NCI-H69 (cell line): ENCODE measurements around the gene TECPR1.
"Not testable (repeated sequence)": the region's sequence is repeated elsewhere in the genome, so short reads cannot be mapped to it uniquely, and the experiment has no call there.

Experiments used
- DNase-seq: peaks from one replicate; lab custom pipeline; 2025; lab: John Stamatoyannopoulos, UW

Gene TECPR1

GRCh38 chr7:98227939-98228338 lies 24.1 kb downstream of the TECPR1 start:
- no peak for DNase-seq

DNA sequence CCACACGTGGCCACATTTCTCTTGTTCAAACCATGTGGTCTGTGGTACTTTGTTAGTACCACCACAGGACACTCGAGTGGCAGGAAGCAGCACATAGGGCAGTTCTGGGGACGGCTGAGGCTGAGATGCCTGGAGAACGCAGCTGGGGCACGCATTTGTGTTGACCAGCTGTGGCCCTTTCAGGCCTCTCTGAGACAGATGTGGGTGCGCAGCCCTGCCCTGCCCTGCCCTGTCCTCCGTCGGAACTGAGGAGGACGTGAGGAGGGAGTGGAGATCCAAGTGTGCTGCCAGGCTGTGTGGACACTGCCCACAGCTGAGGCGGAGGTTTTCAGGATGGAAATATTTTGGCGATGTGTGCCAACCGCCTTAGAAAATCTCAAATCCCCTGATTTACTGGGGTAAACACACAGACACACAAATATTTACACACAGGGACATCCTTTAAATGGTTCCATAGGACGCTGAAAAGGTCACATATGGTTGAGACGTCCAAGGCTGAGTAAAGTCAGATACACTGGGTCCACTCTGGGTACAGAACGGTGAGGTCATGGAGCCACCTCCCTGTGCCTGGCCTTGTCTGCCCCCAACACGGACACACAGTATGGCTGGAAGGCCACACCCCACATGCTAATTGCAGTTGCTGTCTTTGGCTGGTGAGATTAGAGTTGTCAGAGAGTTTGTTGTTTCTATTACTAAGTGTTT lies 26.0 kb downstream of the TECPR1 start:
- no peak for DNase-seq

- DNase-seq = no peak
Observed at GRCh38 chr7:98224701-98225181, 27.3 kb downstream of the TECPR1 start.

GRCh38 chr7:98223898-98224700 lies 27.9 kb downstream of the TECPR1 start:
- DNase-seq = no peak

GRCh38 chr7:98223351-98223897 lies 28.6 kb downstream of the TECPR1 start:
- DNase-seq = no peak

GRCh38 chr7:98222533-98223195 lies 29.4 kb downstream of the TECPR1 start:
- no peak for DNase-seq

DNA sequence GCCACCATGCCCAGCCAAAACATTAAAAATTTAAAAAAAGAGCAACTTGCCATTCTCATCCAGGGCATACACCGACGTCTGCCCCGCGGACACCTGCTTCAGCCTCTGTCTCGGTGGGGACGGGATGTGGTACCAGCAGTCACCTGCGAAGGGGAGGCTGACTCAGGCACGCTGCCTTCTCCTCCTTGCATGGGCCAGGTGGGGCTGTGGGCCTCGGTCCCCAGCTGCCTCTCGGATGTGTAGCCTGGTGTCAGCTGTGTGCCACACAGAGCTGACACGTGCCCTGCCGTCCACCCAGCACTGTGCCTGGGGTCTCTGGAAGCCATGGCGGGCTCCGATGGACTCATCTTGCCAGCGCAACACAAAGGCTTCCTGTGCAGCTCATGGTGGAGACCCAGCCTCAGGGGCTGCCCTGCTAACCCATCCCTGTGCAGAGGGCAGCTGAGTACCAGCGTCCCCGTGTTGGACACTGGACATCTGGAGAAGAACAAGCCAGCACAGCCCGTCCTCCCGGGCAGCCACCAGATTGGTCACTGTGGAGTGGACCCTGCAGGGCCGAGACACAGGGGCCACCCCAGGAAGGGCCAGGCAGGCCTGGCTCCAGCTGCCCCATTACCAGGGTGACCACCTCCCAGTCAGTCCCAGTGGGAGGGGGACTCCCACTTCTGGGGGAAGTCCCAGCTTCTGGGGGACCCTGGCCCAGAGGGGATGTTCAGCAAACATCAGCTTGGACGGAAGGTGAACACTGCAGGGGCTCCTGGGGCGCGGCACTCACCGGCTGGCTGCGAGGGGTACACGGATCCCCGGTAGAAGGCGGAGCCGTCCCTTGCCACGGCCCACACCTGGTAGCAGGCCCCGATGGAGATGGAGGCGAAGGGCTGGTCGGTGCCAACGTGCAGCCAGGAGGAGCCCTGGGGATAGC lies 30.2 kb downstream of the TECPR1 start:
- no peak for DNase-seq

DNA sequence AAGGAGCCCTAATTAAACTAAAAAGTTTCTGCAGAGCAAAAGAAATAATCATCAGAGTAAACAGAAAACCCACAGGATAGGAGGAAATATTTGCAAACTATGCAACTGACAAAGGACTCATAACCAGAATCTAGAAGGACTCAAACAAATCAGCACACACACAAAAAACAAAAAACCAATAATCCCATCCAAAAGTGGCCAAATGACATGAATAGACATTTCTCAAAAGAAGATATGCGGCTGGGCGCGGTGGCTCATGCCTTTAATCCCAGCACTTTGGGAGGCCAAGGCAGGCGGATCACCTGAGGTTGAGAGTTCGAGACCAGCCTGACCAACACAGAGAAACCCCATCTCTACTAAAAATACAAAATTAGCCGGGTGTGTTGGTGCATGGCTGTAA lies 32.6 kb downstream of the TECPR1 start:
- not testable (repeated sequence) for DNase-seq

GRCh38 chr7:98217623-98218582 lies 34.1 kb downstream of the TECPR1 start:
- DNase-seq = peak; percentile 57

DNA sequence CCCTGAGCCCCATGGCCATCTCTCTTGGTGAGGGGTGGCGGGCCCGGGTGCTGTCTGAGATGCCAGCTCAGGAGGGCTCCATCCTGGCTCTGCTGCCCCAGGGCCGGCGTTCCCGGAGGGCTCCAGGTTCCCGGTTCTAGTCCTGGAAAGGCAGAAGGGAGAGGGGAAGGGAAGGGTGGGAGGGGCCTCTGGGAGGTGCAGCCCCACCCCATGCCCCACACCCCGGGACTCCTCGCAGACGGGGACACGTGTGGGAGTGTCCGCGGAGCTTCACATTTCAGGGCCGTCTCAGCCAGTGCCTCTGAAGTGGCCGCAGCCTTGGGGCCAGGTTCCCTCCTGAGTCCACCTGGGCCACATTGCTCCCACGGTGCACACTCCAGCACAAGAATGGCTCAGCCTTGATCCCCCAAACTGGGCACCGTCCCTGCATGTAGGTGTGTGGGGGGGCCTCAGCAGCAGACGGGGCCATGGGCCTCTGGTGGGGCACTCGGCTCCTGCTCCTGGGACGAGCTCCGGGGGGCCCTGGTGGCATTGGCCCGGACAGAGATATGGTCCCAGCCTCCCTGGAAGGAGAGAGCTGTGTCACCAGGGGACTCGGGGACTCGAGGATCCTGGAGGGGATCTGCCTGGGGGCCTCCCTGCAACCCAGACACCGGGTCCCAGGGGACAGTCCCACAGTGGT lies 35.0 kb downstream of the TECPR1 start:
- no peak for DNase-seq

GRCh38 chr7:98215561-98216495 lies 36.2 kb downstream of the TECPR1 start:
- DNase-seq = peak; percentile 75

GRCh38 chr7:98214811-98215321 lies 37.2 kb downstream of the TECPR1 start:
- DNase-seq = no peak

- no peak for DNase-seq
Observed at GRCh38 chr7:98213888-98214810, 37.9 kb downstream of the TECPR1 start.

GRCh38 chr7:98213296-98213887 lies 38.6 kb downstream of the TECPR1 start:
- DNase-seq = no peak

- DNase-seq = peak; percentile 11
Observed at GRCh38 chr7:98212532-98213041, 39.4 kb downstream of the TECPR1 start.
